A549 (cell line): ENCODE measurements around the gene IRAG1. TPM values are rescaled to one million over a fixed set of nuclear protein-coding genes. Genes with fewer than 3 reads are reported as not detected.

Experiments used
- ATAC-seq, 2 experiments: fragments of 200-7000 bp in 1 of 2; fragments of >200 bp in 1 of 2; cut with Nextera tagmentation in 1 of 2; cut with Tn5 transposase in 1 of 2; 3 replicates each; pipeline versions ENCODE4 v1.8.0 to v1.9.1; 2018 to 2020; ENCODE audit warnings: mild to moderate bottlenecking in 1 of 2, moderate library complexity in 1 of 2
- CTCF ChIA-PET: fragments of 300-600 bp; sonication (Branson Sonifier 250); formaldehyde crosslinking; extraction: SDS; loops from one replicate; lab custom pipeline; 2021; ENCODE audit warnings: antibody characterized with exemption, inconsistent platforms; lab: Yijun Ruan, JAX
- POLR2A ChIA-PET: fragments of 350-600 bp; formaldehyde crosslinking; extraction: SDS; loops from one replicate; lab custom pipeline; 2021; ENCODE audit warnings: antibody characterized with exemption, inconsistent platforms; lab: Yijun Ruan, JAX
- DNase-seq, 2 experiments: peaks; one replicate each; pipeline versions ENCODE4 v3.0.0 to v3.0.0-alpha.2; 2011 to 2016; ENCODE audit warnings: low read depth in 1 of 2, low spot score in 1 of 2
- FAIRE-seq: peaks from 2 replicates; lab custom pipeline; 2011; peaks lifted over from hg19 to GRCh38; lab: Jason Lieb, UNC
- H3K27ac ChIP-seq, 2 experiments: fragments of >200 bp; sonication (Bioruptor Twin); formaldehyde crosslinking; 3 replicates each; pipeline ENCODE4 v1.5.1; 2016 to 2017
- H3K4me1 ChIP-seq: fragments of >200 bp; sonication (Bioruptor Twin); formaldehyde crosslinking; 3 replicates; pipeline ENCODE4 v1.6.1; 2016
- H3K4me2 ChIP-seq: fragments of >200 bp; sonication (Bioruptor Twin); formaldehyde crosslinking; 3 replicates; pipeline ENCODE4 v1.6.1; 2016
- H3K4me3 ChIP-seq: fragments of >200 bp; sonication (Bioruptor Twin); formaldehyde crosslinking; 3 replicates; pipeline ENCODE4 v1.5.1; 2016
- H3K9me3 ChIP-seq: fragments of >200 bp; sonication (Bioruptor Twin); formaldehyde crosslinking; 3 replicates; pipeline ENCODE4 v1.6.1; 2016
- BHLHE40 ChIP-seq: IDR thresholded peaks from 2 replicates; pipeline ENCODE4 v1.6.1; 2012; ENCODE audit warnings: low read depth, low read length, inconsistent platforms
- CBX8 ChIP-seq: fragments of 200-600 bp; sonication (generic); IDR thresholded peaks from 2 replicates; pipeline ENCODE4 v1.6.1; 2016
- CHD2 ChIP-seq: fragments of 150-350 bp; IDR thresholded peaks from 2 replicates; pipeline ENCODE4 v1.6.1; 2014; ENCODE audit warnings: low read length; ENCODE audit not compliant: partially characterized antibody
- CTCF ChIP-seq: fragments of >200 bp; sonication (Bioruptor Twin); formaldehyde crosslinking; IDR thresholded peaks from 3 replicates; pipeline ENCODE4 v1.5.1; 2016
- EHMT2 ChIP-seq: fragments of 200-600 bp; sonication (generic); IDR thresholded peaks from 2 replicates; pipeline ENCODE4 v1.6.1; 2016; ENCODE audit warnings: antibody characterized with exemption, low read depth, mild to moderate bottlenecking, moderate library complexity
- EP300 ChIP-seq, 2 experiments: fragments of >200 bp; sonication (Bioruptor Twin); formaldehyde crosslinking; IDR thresholded peaks; 2 replicates in 1 of 2; 3 replicates in 1 of 2; pipeline ENCODE4 v1.6.1; 2016 to 2017
- ESRRA ChIP-seq: fragments of 150-350 bp; IDR thresholded peaks from 2 replicates; pipeline ENCODE4 v1.6.1; 2014; ENCODE audit warnings: mild to moderate bottlenecking, low read length, borderline replicate concordance
- FOSB ChIP-seq: fragments of 250-450 bp; sonication (Bioruptor Pico); IDR thresholded peaks from 2 replicates; pipeline ENCODE4 v1.5.0; 2020; ENCODE audit warnings: mild to moderate bottlenecking, moderate library complexity
- FOSL2 ChIP-seq, 2 experiments: fragments of 450-650 bp in 1 of 2; fragments of >200 bp in 1 of 2; sonication (Bioruptor Twin) in 1 of 2; formaldehyde crosslinking; IDR thresholded peaks; 2 replicates each; pipeline versions ENCODE4 v1.5.0 to v1.6.1; 2016 to 2020; ENCODE audit warnings: mild to moderate bottlenecking in 1 of 2, moderate library complexity in 1 of 2
- GATA3 ChIP-seq: IDR thresholded peaks from 2 replicates; pipeline ENCODE4 v1.6.1; 2012; ENCODE audit warnings: borderline replicate concordance
- HEYL ChIP-seq: fragments of 250-450 bp; sonication (Bioruptor Pico); IDR thresholded peaks from 2 replicates; pipeline ENCODE4 v1.8.0; 2021; ENCODE audit warnings: mild to moderate bottlenecking, moderate library complexity
- HOXB13 ChIP-seq: fragments of 250-450 bp; sonication (Bioruptor Pico); IDR thresholded peaks from 2 replicates; pipeline ENCODE4 v1.5.0; 2020; ENCODE audit warnings: low read depth, mild to moderate bottlenecking, moderate library complexity
- KDM5A ChIP-seq: fragments of 200-600 bp; sonication (generic); IDR thresholded peaks from 2 replicates; pipeline ENCODE4 v1.6.1; 2016; ENCODE audit warnings: antibody characterized with exemption, mild to moderate bottlenecking
- MAFK ChIP-seq: fragments of 450-650 bp; IDR thresholded peaks from 2 replicates; pipeline ENCODE4 v1.6.1; 2014; ENCODE audit not compliant: partially characterized antibody
- MAX ChIP-seq: IDR thresholded peaks from 2 replicates; pipeline ENCODE4 v1.6.1; 2012
- MYC ChIP-seq: IDR thresholded peaks from 2 replicates; pipeline ENCODE4 v1.6.1; 2012; ENCODE audit warnings: mild to moderate bottlenecking, inconsistent platforms, low read length, improper control_type of control experiment, borderline replicate concordance
- NFE2L2 ChIP-seq: fragments of 150-350 bp; conservative IDR thresholded peaks from 2 replicates; pipeline ENCODE4 v1.6.1; 2014; ENCODE audit warnings: low read length
- PBX3 ChIP-seq: IDR thresholded peaks from 2 replicates; pipeline ENCODE4 v1.6.1; 2012
- RCOR1 ChIP-seq: fragments of 150-350 bp; IDR thresholded peaks from 2 replicates; pipeline ENCODE4 v1.6.1; 2014; ENCODE audit warnings: antibody characterized with exemption, low read length, low read depth
- REST ChIP-seq: fragments of 200-600 bp; sonication (generic); IDR thresholded peaks from 2 replicates; pipeline ENCODE4 v1.6.1; 2016; ENCODE audit warnings: antibody characterized with exemption, mild to moderate bottlenecking, moderate library complexity
- RFX5 ChIP-seq: fragments of 450-650 bp; IDR thresholded peaks from 2 replicates; pipeline ENCODE4 v1.7.1; 2014; ENCODE audit warnings: antibody characterized with exemption, mild to moderate bottlenecking, moderate library complexity
- SMC3 ChIP-seq: fragments of >200 bp; sonication (Bioruptor Twin); formaldehyde crosslinking; IDR thresholded peaks from 3 replicates; pipeline ENCODE4 v1.6.1; 2018; ENCODE audit warnings: inconsistent platforms
- SREBF2 ChIP-seq: fragments of 450-650 bp; IDR thresholded peaks from 2 replicates; pipeline ENCODE4 v1.6.1; 2014; ENCODE audit warnings: mild to moderate bottlenecking, moderate library complexity
- TP53 ChIP-seq: fragments of 250-450 bp; sonication (Bioruptor Pico); IDR thresholded peaks from 2 replicates; pipeline ENCODE4 v1.5.0; 2021; ENCODE audit warnings: mild to moderate bottlenecking, moderate library complexity
- USF2 ChIP-seq: fragments of 450-650 bp; IDR thresholded peaks from 2 replicates; pipeline ENCODE4 v1.6.1; 2014; ENCODE audit warnings: antibody characterized with exemption
- ZFP36 ChIP-seq: fragments of 450-650 bp; IDR thresholded peaks from 2 replicates; pipeline ENCODE4 v1.6.1; 2014; ENCODE audit warnings: borderline replicate concordance; ENCODE audit not compliant: partially characterized antibody
- ZNF302 ChIP-seq: fragments of 250-450 bp; sonication (Bioruptor Pico); IDR thresholded peaks from 2 replicates; pipeline ENCODE4 v1.9.0; 2021; ENCODE audit warnings: inconsistent platforms, mild to moderate bottlenecking, moderate library complexity
- WGBS: methylation state at CpG from one replicate; pipeline ENCODE4 v1.1.6; 2017; ENCODE audit errors: missing lambda C conversion rate; 5-methylcytosine and 5-hydroxymethylcytosine counted together
- polyA plus RNA-seq, 4 experiments: library from polyadenylated mRNA; depleted of rRNA in 3 of 4; stranded (reverse); fragments of >200 nt; fragmentation: RNase III in 1 of 4; extraction: RNeasy Plus Mini Kit Qiagen cat#74134 plus additional on column Dnase treatment in 1 of 4; gene quantifications; 2 replicates in 3 of 4; 3 replicates in 1 of 4; pipeline ENCODE4 v1.2.3, GENCODE V29; 2011 to 2017

IRAG1 gene
- polyA plus RNA-seq, 2 of the 4 experiments (the other 2 are of a cell fraction) = 0.05 TPM; not detected in 1

GRCh38 chr11:10683429-10683828 is 10.1 kb downstream of the IRAG1 start:
- TF ChIP-seq GATA3 (no peak), ESRRA (no peak), REST (no peak), ZNF302 (CRISPR knock-in tag) (no peak), RFX5 (no peak), SREBF2 (no peak), FOSL2 (IDR thresholded peaks at IDR 0.05) (no peak), FOSL2 (CRISPR knock-in tag; IDR thresholded peaks at IDR 0.05) (no peak), CTCF (no peak), ZFP36 (no peak), USF2 (no peak), EP300 (IDR thresholded peaks at IDR 0.05) (no peak), RCOR1 (no peak), CBX8 (no peak), HEYL (CRISPR knock-in tag) (no peak), MAFK (no peak), KDM5A (no peak), FOSB (no peak), NFE2L2 (no peak), MYC (no peak), CHD2 (no peak)
- no peaks in the 10 kb centered on the region for H3K4me1 ChIP-seq
- DNase-seq = no peak
- no peak for ATAC-seq
- 25% methylated on average over 1 of the region's 1 CpG for WGBS
- ChIA-PET POLR2A (interaction anchor here (0.7 kb wide), 1 partner anchor 1158 kb away, joined by 5 read pairs; the partner anchor contains the start of gene USP47), CTCF (interaction anchor here (0.7 to 1.3 kb wide), 3 partner anchors 17 to 59 kb away, joined by 3 to 5 read pairs (median 3); no protein-coding TSS in a partner anchor)
- no peaks in the 10 kb centered on the region for H3K9me3 ChIP-seq
- FAIRE-seq = no peak
- H3K27ac ChIP-seq = no peak overlapping the region
- no peak overlapping the region for H3K4me3 ChIP-seq
- no peak overlapping the region for H3K4me2 ChIP-seq

- DNase-seq (no peak), FAIRE-seq (no peak), ATAC-seq (no peak)
- 81% methylated on average over 3 of the region's 3 CpGs for WGBS
- Histone ChIP-seq H3K4me1 (no peaks in the 10 kb centered on the region), H3K27ac (no peak overlapping the region), H3K4me2 (no peak overlapping the region), H3K4me3 (no peak overlapping the region), H3K9me3 (no peaks in the 10 kb centered on the region)
- ChIA-PET POLR2A (no interaction called here), CTCF (interaction anchor here (1.1 to 3.0 kb wide), 4 partner anchors 9 to 43 kb away, joined by 3 to 11 read pairs (median 4); no protein-coding TSS in a partner anchor)
- TF ChIP-seq BHLHE40 (no peak), TP53 (CRISPR knock-in tag) (no peak), CTCF (no peak), PBX3 (no peak), EHMT2 (no peak), RCOR1 (no peak), MAX (no peak), SMC3 (no peak), ZFP36 (no peak), HOXB13 (CRISPR knock-in tag) (no peak), GATA3 (no peak), KDM5A (no peak)
Observed at GRCh38 chr11:10680956-10681487, 12.5 kb downstream of the IRAG1 start.
